A204.1 (cell line): ENCODE measurements around the gene MTMR3.

Experiments
- FAIRE-seq: peaks from 2 replicates; lab custom pipeline; 2012; peaks lifted over from hg19 to GRCh38; lab: Jason Lieb, UNC

The MTMR3 gene

GRCh38 chr22:30028731-30029130 is 145.8 kb downstream of the MTMR3 start:
- no peak for FAIRE-seq

GRCh38 chr22:30029512-30029911 is 146.5 kb downstream of the MTMR3 start:
- no peak for FAIRE-seq

- no peak for FAIRE-seq
Observed at GRCh38 chr22:30030329-30030728, 147.4 kb downstream of the MTMR3 start.

- FAIRE-seq, result no peak
Observed at GRCh38 chr22:30031328-30031727, 148.4 kb downstream of the MTMR3 start.

GRCh38 chr22:30031764-30032455 is 148.9 kb downstream of the MTMR3 start:
- no peak for FAIRE-seq

GRCh38 chr22:30033137-30033536 is 150.2 kb downstream of the MTMR3 start:
- no peak for FAIRE-seq

- no peak for FAIRE-seq
Observed at GRCh38 chr22:30033901-30034300, 150.9 kb downstream of the MTMR3 start.

GRCh38 chr22:30036656-30037055 is 153.7 kb downstream of the MTMR3 start:
- FAIRE-seq, result no peak

GRCh38 chr22:30038219-30038618 is 155.2 kb downstream of the MTMR3 start:
- FAIRE-seq, result no peak

- no peak for FAIRE-seq
Observed at GRCh38 chr22:30040499-30041260, 157.7 kb downstream of the MTMR3 start.

GRCh38 chr22:30041475-30041874 is 158.5 kb downstream of the MTMR3 start:
- FAIRE-seq, result no peak

GRCh38 chr22:30041881-30042280 is 158.9 kb downstream of the MTMR3 start:
- FAIRE-seq, result no peak

- no peak for FAIRE-seq
Observed at GRCh38 chr22:30043161-30043560, 160.2 kb downstream of the MTMR3 start.

GRCh38 chr22:30044369-30044768 is 161.4 kb downstream of the MTMR3 start:
- FAIRE-seq, result no peak

- FAIRE-seq, result no peak
Observed at GRCh38 chr22:30044881-30045493, 162.0 kb downstream of the MTMR3 start.

- no peak for FAIRE-seq
Observed at GRCh38 chr22:30045494-30045887, 162.5 kb downstream of the MTMR3 start.

- FAIRE-seq, result no peak
Observed at GRCh38 chr22:30045901-30046715, 163.1 kb downstream of the MTMR3 start.

- FAIRE-seq, result no peak
Observed at GRCh38 chr22:30046716-30047363, 163.9 kb downstream of the MTMR3 start.

GRCh38 chr22:30047364-30047738 is 164.4 kb downstream of the MTMR3 start:
- no peak for FAIRE-seq

GRCh38 chr22:30048681-30049080 is 165.7 kb downstream of the MTMR3 start:
- FAIRE-seq, result no peak

GRCh38 chr22:30054067-30054763 is 171.2 kb downstream of the MTMR3 start:
- FAIRE-seq, result no peak

GRCh38 chr22:30054764-30055069 is 171.7 kb downstream of the MTMR3 start:
- no peak for FAIRE-seq
